Transverse colon (tissue), 4 donors: ENCODE data around the gene PSORS1C2. TPM values are rescaled to one million over a fixed set of nuclear protein-coding genes. Genes with fewer than 3 reads are reported as not detected.
A peak's percentile ranks its signal among the peaks of the same experiment; 100 is the strongest.

ENCODE experiments used
- DNase-seq: peaks from one replicate; pipeline ENCODE4 v3.0.0-alpha.2; 2019
- H3K27ac ChIP-seq, 4 donors: fragments of 200-600 bp; sonication (generic); 2 replicates each; pipeline ENCODE4 v1.5.1; 2016 to 2018; ENCODE audit warnings: inconsistent platforms in 4 of 4
- H3K27me3 ChIP-seq: fragments of 200-600 bp; sonication (generic); 2 replicates; pipeline ENCODE4 v1.5.1; 2017; ENCODE audit warnings: inconsistent platforms
- H3K36me3 ChIP-seq, 4 donors: fragments of 200-600 bp; sonication (generic); 2 replicates each; pipeline ENCODE4 v1.5.1; 2017 to 2019; ENCODE audit warnings: inconsistent platforms in 4 of 4
- H3K4me1 ChIP-seq, 4 donors: fragments of 200-600 bp; sonication (generic); 2 replicates each; pipeline ENCODE4 v1.5.1; 2017 to 2020; ENCODE audit warnings: inconsistent platforms in 4 of 4
- H3K4me3 ChIP-seq, 4 donors: fragments of 200-600 bp; sonication (generic); 1 replicate in 1 of 4; 2 replicates in 3 of 4; pipeline versions ENCODE4 v1.5.1 to v1.6.1; 2017 to 2019; ENCODE audit warnings: inconsistent platforms in 4 of 4
- H3K9me3 ChIP-seq, 2 donors: fragments of 200-600 bp; sonication (generic); 2 replicates each; pipeline ENCODE4 v1.5.1; 2017 to 2019; ENCODE audit warnings: inconsistent platforms in 2 of 2
- EP300 ChIP-seq: sonication (generic); formaldehyde crosslinking; IDR thresholded peaks from one replicate; pipeline ENCODE4 v1.6.1; 2017; ENCODE audit warnings: antibody characterized with exemption, low read depth
- POLR2A ChIP-seq: fragments of 450-650 bp; IDR thresholded peaks from one replicate; pipeline ENCODE4 v1.6.1; 2016; ENCODE audit warnings: antibody characterized with exemption, mild to moderate bottlenecking, moderate library complexity
- POLR2AphosphoS5 ChIP-seq, 3 donors: sonication (generic); formaldehyde crosslinking; IDR thresholded peaks; one replicate each; pipeline ENCODE4 v1.6.1; 2016; ENCODE audit warnings: antibody characterized with exemption in 3 of 3
- WGBS, 2 donors: methylation state at CpG; one replicate each; pipeline ENCODE4 v1.1.5; 2018; ENCODE audit warnings: low coverage in 1 of 2; 5-methylcytosine and 5-hydroxymethylcytosine counted together
- in situ Hi-C, 4 donors: fragments of 200-750 bp; cut with MboI; loops; one replicate each; pipeline versions ENCODE4 v1.15.0 to v1.15.1; 2017; ENCODE audit warnings: low sequenced_read_pairs in 3 of 4, low pct_ligation_motif_present in 1 of 4, low pct_unique_long_range_greater_than_20kb in 1 of 4
- intact Hi-C: fragments of 100-400 bp; cut with DNase I; formaldehyde crosslinking; loops from one replicate; pipeline ENCODE4 v1.15.1; 2023; ENCODE audit warnings: low total_unique reads
- total RNA-seq, 4 donors: library from RNA; depleted of rRNA; stranded (reverse); fragments of >200 nt; gene quantifications; one replicate each; pipeline ENCODE4 v1.1.0, GENCODE V29; 2016
- TF ChIP-seq, protein P1 (sequence below), 5 experiments: fragments of 200-600 bp in 3 of 5; fragments of 450-650 bp in 2 of 5; sonication (generic) in 3 of 5; IDR thresholded peaks; 1 replicate in 2 of 5; 2 replicates in 3 of 5; pipeline ENCODE4 v1.5.1; 2016 to 2017; ENCODE audit warnings: antibody characterized with exemption in 5 of 5, inconsistent platforms in 3 of 5, mild to moderate bottlenecking in 2 of 5, moderate library complexity in 1 of 5

PSORS1C2 gene
- total RNA-seq, 4 donors from 2014 or later: not detected

DNA sequence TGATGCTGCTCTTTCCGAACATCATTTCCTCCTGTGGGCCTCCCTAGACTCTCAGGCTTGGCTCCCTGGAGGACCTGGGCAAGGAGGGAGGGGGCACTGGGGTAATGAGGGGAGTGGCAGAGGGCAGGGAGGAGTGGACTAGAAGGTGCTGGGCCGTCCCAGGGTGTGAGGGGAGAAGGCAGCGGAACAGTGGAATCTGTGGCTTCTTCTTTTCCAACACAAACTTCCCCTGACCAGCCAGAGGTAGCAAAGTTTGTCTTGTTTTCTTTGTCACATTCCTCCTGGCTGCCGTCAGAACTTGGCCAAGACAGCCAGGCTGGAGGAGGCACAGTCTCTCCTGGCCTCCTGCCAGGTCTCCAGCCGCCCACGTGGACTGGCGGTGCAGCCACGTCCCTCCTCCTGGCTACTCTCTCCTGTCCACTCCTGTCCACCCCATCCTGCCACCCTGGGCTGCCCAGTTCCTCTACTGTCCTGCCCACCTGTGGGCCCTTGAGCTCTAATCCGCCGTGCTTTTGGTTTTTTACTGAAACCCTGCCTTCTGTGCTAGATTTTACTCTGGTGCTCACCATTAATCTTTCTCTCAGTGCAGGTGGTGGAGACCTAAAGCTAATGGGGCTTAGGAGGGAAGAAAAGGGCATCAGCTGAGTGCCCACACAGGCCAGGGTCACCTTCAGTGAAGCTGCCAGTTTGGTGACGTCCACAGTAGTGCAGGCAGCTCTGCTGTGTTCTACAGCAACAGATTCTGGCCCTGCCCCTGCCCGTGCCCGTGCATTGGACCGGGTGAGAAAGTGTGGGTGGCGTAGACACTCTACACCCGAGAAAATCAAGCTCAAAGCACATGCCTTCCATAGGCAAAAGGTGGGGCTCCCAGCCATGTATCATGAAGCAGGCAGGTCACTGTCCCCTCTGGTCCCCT is 15.8 kb downstream of the PSORS1C2 start:
- no peak for TF ChIP-seq POLR2AphosphoS5 (IDR thresholded peaks at IDR 0.05)
- TF ChIP-seq, protein P1, sequence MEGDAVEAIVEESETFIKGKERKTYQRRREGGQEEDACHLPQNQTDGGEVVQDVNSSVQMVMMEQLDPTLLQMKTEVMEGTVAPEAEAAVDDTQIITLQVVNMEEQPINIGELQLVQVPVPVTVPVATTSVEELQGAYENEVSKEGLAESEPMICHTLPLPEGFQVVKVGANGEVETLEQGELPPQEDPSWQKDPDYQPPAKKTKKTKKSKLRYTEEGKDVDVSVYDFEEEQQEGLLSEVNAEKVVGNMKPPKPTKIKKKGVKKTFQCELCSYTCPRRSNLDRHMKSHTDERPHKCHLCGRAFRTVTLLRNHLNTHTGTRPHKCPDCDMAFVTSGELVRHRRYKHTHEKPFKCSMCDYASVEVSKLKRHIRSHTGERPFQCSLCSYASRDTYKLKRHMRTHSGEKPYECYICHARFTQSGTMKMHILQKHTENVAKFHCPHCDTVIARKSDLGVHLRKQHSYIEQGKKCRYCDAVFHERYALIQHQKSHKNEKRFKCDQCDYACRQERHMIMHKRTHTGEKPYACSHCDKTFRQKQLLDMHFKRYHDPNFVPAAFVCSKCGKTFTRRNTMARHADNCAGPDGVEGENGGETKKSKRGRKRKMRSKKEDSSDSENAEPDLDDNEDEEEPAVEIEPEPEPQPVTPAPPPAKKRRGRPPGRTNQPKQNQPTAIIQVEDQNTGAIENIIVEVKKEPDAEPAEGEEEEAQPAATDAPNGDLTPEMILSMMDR (IDR thresholded peaks at IDR 0.05): no peak
- no peak for TF ChIP-seq EP300
- no peak for TF ChIP-seq POLR2A
- no peak for DNase-seq
- H3K4me3 ChIP-seq: no peak overlapping the region
- in situ Hi-C loops (no loop called here), intact Hi-C loops (no loop called here)
- H3K9me3 ChIP-seq: no peaks in the 10 kb centered on the region
- peaks cover 0 to 12% (median 4%) of the 10 kb centered on the region in 4 donors for H3K4me1 ChIP-seq
- WGBS, 2 donors: 17 to 38% methylated on average over 1 to 16 of the region's 16 CpGs
- no peaks in the 10 kb centered on the region for H3K36me3 ChIP-seq
- no peaks in the 10 kb centered on the region for H3K27me3 ChIP-seq
- H3K27ac ChIP-seq: peak overlapping the region in 2 of 4 donors; percentile 53 to 56

DNA sequence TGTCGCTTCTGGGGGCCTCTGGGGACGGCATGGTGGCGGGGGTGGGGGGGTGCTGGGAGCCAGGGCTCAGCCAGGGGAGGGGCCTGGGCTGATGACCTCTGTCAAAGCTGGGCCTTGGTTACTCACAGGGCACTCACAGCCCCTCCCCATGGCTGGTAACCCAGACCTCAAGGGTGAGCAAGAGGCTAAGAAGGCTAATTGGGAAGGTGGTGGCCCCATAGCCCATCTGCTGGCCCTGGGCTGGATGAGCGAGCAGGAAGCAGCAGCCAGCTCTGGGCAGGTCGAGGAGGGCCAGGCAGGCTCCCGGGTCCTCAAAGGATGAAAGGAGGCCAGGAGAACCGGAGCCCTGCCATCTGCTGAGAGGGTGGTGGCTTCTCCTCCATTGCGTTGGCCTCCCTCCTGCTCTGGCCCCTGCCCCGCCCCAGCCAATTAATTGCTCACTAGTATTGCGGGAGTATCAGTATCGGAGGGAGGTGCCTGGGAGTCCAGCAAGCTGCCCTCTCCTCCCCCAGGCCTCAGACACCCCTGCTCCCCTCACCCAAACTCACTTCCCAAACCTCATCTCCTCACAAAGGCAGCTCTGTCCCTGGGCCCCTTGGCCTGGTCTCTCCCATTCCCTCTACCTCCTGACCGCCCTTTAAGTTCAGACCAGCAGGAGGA is 17.6 kb downstream of the PSORS1C2 start:
- 82% methylated on average over 11 of the region's 12 CpGs; no CpG with 5 or more reads in 1 of the 2 donors for WGBS, 2 donors
- Histone ChIP-seq H3K4me1 (peaks cover 0 to 12% (median 4%) of the 10 kb centered on the region in 4 donors), H3K9me3 (no peaks in the 10 kb centered on the region), H3K36me3 (no peaks in the 10 kb centered on the region), H3K4me3 (no peak overlapping the region), H3K27me3 (no peaks in the 10 kb centered on the region), H3K27ac (no peak overlapping the region)
- TF ChIP-seq POLR2A: no peak
- TF ChIP-seq EP300: no peak
- no peak for TF ChIP-seq POLR2AphosphoS5 (IDR thresholded peaks at IDR 0.05)
- TF ChIP-seq, protein P1 (IDR thresholded peaks at IDR 0.05): no peak
- in situ Hi-C loops (no loop called here), intact Hi-C loops (no loop called here)
- DNase-seq: no peak

DNA sequence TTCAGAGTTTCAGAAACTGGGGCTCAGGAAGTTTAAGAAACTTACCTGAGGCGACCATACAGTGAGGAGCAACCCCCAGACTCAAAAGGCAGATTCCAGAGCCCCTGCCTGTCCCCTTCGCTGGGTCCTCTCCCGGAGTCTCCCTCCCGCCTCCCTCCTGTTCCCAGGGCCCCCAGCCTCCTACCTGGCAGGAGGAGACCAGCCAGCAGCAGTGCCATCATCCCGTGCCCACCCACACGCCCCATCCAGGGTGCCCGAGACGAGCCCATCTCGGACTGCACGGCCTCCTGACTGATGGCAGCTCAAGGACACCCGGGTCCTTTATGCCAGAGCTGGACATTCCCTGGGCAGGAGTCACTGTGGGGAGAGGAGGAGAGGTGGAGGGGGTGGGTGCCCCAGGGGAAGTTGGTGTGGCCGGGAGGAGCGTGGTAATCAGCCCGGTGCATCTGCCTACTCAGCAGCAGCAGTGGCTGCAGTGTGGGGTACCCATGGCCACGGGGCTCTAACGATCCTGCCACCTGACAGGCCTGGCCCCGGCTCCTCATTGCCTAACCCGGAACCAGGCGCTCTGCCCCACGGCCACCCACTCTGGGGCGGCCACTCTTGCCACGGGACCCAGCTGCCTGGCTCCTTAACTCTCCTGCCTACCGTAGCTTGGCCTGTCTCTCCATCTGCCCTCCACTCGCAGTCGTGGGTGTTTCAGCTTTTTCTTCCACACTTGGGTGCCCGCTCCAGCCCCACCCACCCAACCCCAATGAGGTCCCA is 18.5 kb downstream of the PSORS1C2 start, which contains the start of gene CDSN:
Gene CDSN (minus strand): TSS at position 296 of the 765 bp plus-strand sequence. CDS start 27 bp downstream, at position 269.
- 63 to 84% methylated on average over 4 to 26 of the region's 26 CpGs for WGBS, 2 donors
- DNase-seq: no peak
- Histone ChIP-seq H3K9me3 (no peaks in the 10 kb centered on the region), H3K27ac (no peak within 1 kb of the TSS), H3K4me3 (no peak within 1 kb of the TSS), H3K27me3 (no peaks in the 10 kb centered on the region), H3K36me3 (no peaks in the 10 kb centered on the region), H3K4me1 (peaks cover 0 to 14% (median 7%) of the 10 kb centered on the region in 4 donors)
- intact Hi-C loops (no loop called here), in situ Hi-C loops (no loop called here)
- TF ChIP-seq POLR2A: no peak
- no peak for TF ChIP-seq POLR2AphosphoS5 (IDR thresholded peaks at IDR 0.05)
- no peak for TF ChIP-seq EP300
- TF ChIP-seq, protein P1 (IDR thresholded peaks at IDR 0.05): no peak
